ENCODE measurements around the gene WDFY1. TPM values are rescaled to one million over a fixed set of nuclear protein-coding genes. Genes with fewer than 3 reads are reported as not detected.

Gene WDFY1
- total RNA-seq, 2 experiments from 2014 or later = 41.1 to 41.5 TPM

DNA sequence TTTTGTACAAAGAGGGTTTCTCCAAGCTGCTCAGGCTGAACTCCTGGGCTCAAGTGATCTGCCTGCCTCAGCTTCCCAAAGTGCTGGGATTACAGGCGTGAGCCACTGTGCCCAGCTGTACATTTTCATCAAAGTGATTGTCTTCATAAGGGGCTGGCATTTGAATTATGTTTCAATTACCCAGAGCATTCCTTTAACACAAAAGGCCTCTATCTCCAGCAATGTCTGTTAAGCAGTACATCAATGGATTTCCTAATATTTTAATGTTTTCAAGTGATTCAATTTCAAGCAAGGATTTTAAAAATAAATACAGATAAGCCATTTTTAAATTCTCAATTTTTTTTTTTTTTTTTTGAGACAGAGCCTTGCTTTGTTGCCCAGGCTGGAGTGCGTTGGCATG lies 56.9 kb downstream of the WDFY1 start:
- no peaks in the 10 kb centered on the region for H3K27me3 ChIP-seq (ENCODE audit: control insufficient read depth in 1 of 2, insufficient read depth in 2 of 2, low read length in 2 of 2)
- Mint-ChIP-seq H3K27me3 (no peaks in the 10 kb centered on the region), H3K36me3 (ENCODE audit: low read depth) (peaks cover 68% of the 10 kb centered on the region), H3K4me1 (ENCODE audit: low read depth) (no peaks in the 10 kb centered on the region), H3K9me3 (no peaks in the 10 kb centered on the region), H3K4me3 (no peak overlapping the region), H3K27ac (no peak overlapping the region)
- DNase-seq (no peak), ATAC-seq (ENCODE audit: poor library complexity) (no peak)
- CTCF ChIA-PET = interaction anchor here (0.6 kb wide), 1 partner anchor 24 kb away, joined by 3 read pairs; no protein-coding TSS in a partner anchor
- H3K4me1 ChIP-seq (ENCODE audit: insufficient read depth, low read length) = no peaks in the 10 kb centered on the region
- no peak overlapping the region for H3K27ac ChIP-seq (ENCODE audit: low read depth in 1 of 2, low read length in 2 of 2)
- H3K36me3 ChIP-seq (ENCODE audit: insufficient read depth, low read length) = peaks cover 33% of the 10 kb centered on the region
- TF ChIP-seq, protein P1, sequence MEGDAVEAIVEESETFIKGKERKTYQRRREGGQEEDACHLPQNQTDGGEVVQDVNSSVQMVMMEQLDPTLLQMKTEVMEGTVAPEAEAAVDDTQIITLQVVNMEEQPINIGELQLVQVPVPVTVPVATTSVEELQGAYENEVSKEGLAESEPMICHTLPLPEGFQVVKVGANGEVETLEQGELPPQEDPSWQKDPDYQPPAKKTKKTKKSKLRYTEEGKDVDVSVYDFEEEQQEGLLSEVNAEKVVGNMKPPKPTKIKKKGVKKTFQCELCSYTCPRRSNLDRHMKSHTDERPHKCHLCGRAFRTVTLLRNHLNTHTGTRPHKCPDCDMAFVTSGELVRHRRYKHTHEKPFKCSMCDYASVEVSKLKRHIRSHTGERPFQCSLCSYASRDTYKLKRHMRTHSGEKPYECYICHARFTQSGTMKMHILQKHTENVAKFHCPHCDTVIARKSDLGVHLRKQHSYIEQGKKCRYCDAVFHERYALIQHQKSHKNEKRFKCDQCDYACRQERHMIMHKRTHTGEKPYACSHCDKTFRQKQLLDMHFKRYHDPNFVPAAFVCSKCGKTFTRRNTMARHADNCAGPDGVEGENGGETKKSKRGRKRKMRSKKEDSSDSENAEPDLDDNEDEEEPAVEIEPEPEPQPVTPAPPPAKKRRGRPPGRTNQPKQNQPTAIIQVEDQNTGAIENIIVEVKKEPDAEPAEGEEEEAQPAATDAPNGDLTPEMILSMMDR (IDR thresholded peaks at IDR 0.05) = no peak
- POLR2A ChIA-PET = interaction anchor here (0.7 kb wide), 1 partner anchor 214 kb away, joined by 3 read pairs; no protein-coding TSS in a partner anchor
- intact Hi-C loops (cut with DNase I, micrococcal nuclease) = no loop called here
- no peaks in the 10 kb centered on the region for H3K9me3 ChIP-seq (ENCODE audit: control insufficient read depth in 1 of 2, insufficient read depth in 1 of 2, low read length in 2 of 2)
- H3K4me3 ChIP-seq (ENCODE audit: low read length) = no peak overlapping the region

DNA sequence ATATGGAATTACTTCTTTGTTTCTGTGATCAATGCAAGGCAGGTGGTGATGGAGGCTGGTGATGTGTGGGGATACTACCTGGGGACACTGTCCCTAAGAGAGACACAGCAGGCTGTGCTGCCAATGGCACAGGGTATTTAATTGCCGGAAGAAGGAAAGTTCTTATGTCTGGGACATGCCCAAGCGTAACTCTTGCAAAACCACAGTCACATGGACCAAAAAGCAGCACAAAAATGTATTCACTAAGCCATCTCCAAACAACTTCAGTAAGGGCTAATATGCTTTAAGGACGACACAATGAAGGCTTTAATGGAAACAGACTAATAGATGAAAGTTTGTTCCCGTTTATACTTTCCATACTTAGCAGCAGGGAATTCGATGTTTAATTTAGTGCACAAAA lies 58.0 kb downstream of the WDFY1 start:
- ChIA-PET CTCF (no interaction called here), POLR2A (no interaction called here)
- H3K9me3 ChIP-seq (ENCODE audit: control insufficient read depth in 1 of 2, insufficient read depth in 1 of 2, low read length in 2 of 2) = no peaks in the 10 kb centered on the region
- Mint-ChIP-seq H3K9me3 (no peaks in the 10 kb centered on the region), H3K27ac (no peak overlapping the region), H3K36me3 (ENCODE audit: low read depth) (peaks cover 69% of the 10 kb centered on the region), H3K27me3 (no peaks in the 10 kb centered on the region), H3K4me1 (ENCODE audit: low read depth) (no peaks in the 10 kb centered on the region), H3K4me3 (no peak overlapping the region)
- H3K4me3 ChIP-seq (ENCODE audit: low read length) = no peak overlapping the region
- DNase-seq = no peak
- intact Hi-C loops (cut with DNase I, micrococcal nuclease) = no loop called here
- no peak overlapping the region for H3K27ac ChIP-seq (ENCODE audit: low read depth in 1 of 2, low read length in 2 of 2)
- TF ChIP-seq, protein P1 (IDR thresholded peaks at IDR 0.05) = no peak
- no peaks in the 10 kb centered on the region for H3K4me1 ChIP-seq (ENCODE audit: insufficient read depth, low read length)
- H3K27me3 ChIP-seq (ENCODE audit: control insufficient read depth in 1 of 2, insufficient read depth in 2 of 2, low read length in 2 of 2) = no peaks in the 10 kb centered on the region
- ATAC-seq (ENCODE audit: poor library complexity) = no peak
- peaks cover 29% of the 10 kb centered on the region for H3K36me3 ChIP-seq (ENCODE audit: insufficient read depth, low read length)

DNA sequence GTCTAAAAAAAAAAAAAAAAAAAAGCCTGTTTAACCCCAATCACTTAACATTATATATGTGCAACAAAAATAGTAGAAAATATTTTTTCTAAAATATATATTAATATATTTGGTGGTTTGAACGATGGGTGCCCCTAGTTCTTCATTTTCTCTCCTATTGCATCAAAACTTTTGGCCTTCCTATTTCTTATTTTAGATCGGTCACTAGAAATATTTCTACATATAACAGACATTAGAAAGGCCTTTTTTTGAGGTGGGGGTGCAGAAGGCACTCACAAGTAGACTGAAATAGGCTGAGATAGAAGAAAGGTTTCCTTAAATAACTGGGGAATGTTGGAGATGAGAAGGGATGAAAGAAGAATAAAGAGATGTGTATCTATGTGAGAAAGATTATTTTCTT lies 58.4 kb downstream of the WDFY1 start:
- CTCF ChIA-PET = no interaction called here
- Histone ChIP-seq H3K4me3 (ENCODE audit: low read length) (no peak overlapping the region), H3K36me3 (ENCODE audit: insufficient read depth, low read length) (peaks cover 29% of the 10 kb centered on the region), H3K4me1 (ENCODE audit: insufficient read depth, low read length) (no peaks in the 10 kb centered on the region), H3K9me3 (ENCODE audit: control insufficient read depth in 1 of 2, insufficient read depth in 1 of 2, low read length in 2 of 2) (no peaks in the 10 kb centered on the region), H3K27ac (ENCODE audit: low read depth in 1 of 2, low read length in 2 of 2) (no peak overlapping the region), H3K27me3 (ENCODE audit: control insufficient read depth in 1 of 2, insufficient read depth in 2 of 2, low read length in 2 of 2) (no peaks in the 10 kb centered on the region)
- TF ChIP-seq, protein P1 (IDR thresholded peaks at IDR 0.05) = no peak
- Mint-ChIP-seq H3K9me3 (no peaks in the 10 kb centered on the region), H3K4me3 (no peak overlapping the region), H3K4me1 (ENCODE audit: low read depth) (no peaks in the 10 kb centered on the region), H3K27ac (no peak overlapping the region), H3K36me3 (ENCODE audit: low read depth) (peaks cover 73% of the 10 kb centered on the region), H3K27me3 (no peaks in the 10 kb centered on the region)
- POLR2A ChIA-PET = no interaction called here
- no peak for ATAC-seq (ENCODE audit: poor library complexity)
- DNase-seq = no peak
- intact Hi-C loops (cut with DNase I, micrococcal nuclease) = no loop called here

Data from CD4-positive, alpha-beta T cell (primary cell).